Esophagus (tissue), 2 donors: Measurements from ENCODE around the gene LRBA. TPM values are rescaled to one million over a fixed set of nuclear protein-coding genes. Genes with fewer than 3 reads are reported as not detected.

Source experiments
- H3K27ac ChIP-seq, 2 donors: one replicate each; pipeline ENCODE4 v1.5.1; 2013; ENCODE audit warnings: low read depth in 2 of 2, mild to moderate bottlenecking in 2 of 2, inconsistent platforms in 1 of 2, low read length in 1 of 2, moderate library complexity in 1 of 2
- H3K27me3 ChIP-seq, 2 donors: one replicate each; pipeline ENCODE4 v1.6.1; 2013; ENCODE audit warnings: low read length in 2 of 2, control low read depth in 1 of 2, mild to moderate bottlenecking in 1 of 2; ENCODE audit not compliant: insufficient read depth in 2 of 2, control insufficient read depth in 1 of 2
- H3K36me3 ChIP-seq, 2 donors: one replicate each; pipeline ENCODE4 v1.6.1; 2013; ENCODE audit warnings: low read length in 1 of 2; ENCODE audit not compliant: control insufficient read depth in 2 of 2, insufficient read depth in 2 of 2
- H3K4me1 ChIP-seq, 2 donors: one replicate each; pipeline ENCODE4 v1.6.1; 2013; ENCODE audit warnings: low read length in 1 of 2; ENCODE audit not compliant: control insufficient read depth in 2 of 2, insufficient read depth in 2 of 2
- H3K4me3 ChIP-seq, 2 donors: one replicate each; pipeline ENCODE4 v1.5.1; 2013; ENCODE audit warnings: low read length in 2 of 2, mild to moderate bottlenecking in 2 of 2, low read depth in 1 of 2, moderate library complexity in 1 of 2
- H3K9me3 ChIP-seq, 2 donors: one replicate each; pipeline ENCODE4 v1.6.1; 2013; ENCODE audit warnings: mild to moderate bottlenecking in 2 of 2, low read depth in 1 of 2, low read length in 1 of 2, moderate library complexity in 1 of 2; ENCODE audit not compliant: control insufficient read depth in 2 of 2, insufficient read depth in 1 of 2
- WGBS, 2 donors: extraction: QIAGEN DNeasy Blood & Tissue Kit; methylation state at CpG; one replicate each; pipeline ENCODE4 v1.1.7; 2013; 5-methylcytosine and 5-hydroxymethylcytosine counted together
- polyA plus RNA-seq, 2 donors: library from polyadenylated mRNA; stranded (reverse); fragments of 200-250 nt; gene quantifications; one replicate each; pipeline ENCODE4 v1.2.3, GENCODE V29; 2013
- donor health status: healthy with polysubstance abuse.
- donor health status: Bipolar disorder and iron deficiency.

Gene LRBA
- polyA plus RNA-seq, 2 donors: 13.1 to 24.7 TPM

GRCh38 chr4:150852216-150852615 lies 162.9 kb downstream of the LRBA start:
- H3K4me1 ChIP-seq: no peaks in the 10 kb centered on the region
- no peak overlapping the region for H3K4me3 ChIP-seq
- H3K9me3 ChIP-seq: no peaks in the 10 kb centered on the region
- no peak overlapping the region for H3K27ac ChIP-seq
- no peaks in the 10 kb centered on the region for H3K27me3 ChIP-seq
- peaks cover 0 to 2% of the 10 kb centered on the region in 2 donors for H3K36me3 ChIP-seq
- WGBS, 2 donors: 70 to 87% methylated on average over 1 of the region's 1 CpG

DNA sequence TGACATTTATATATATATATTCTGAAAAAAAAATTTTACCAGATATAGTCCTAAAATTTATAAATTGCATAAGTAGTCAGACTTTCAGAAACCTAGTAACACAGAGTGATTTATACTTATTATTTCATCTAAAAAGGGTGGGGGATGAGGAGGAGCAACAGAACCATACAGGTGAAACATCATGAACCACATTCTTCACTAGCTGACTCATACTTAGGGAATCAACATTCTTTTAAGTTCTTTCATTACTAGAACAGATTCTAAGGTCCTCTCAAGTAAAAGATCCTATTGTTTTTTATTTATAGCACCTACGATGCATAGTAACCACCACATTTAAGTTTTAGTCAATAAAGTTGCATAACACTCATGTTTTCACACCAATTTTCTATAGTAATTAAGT lies 166.1 kb downstream of the LRBA start:
- Histone ChIP-seq H3K36me3 (peaks cover 0 to 2% of the 10 kb centered on the region in 2 donors), H3K27ac (no peak overlapping the region), H3K9me3 (no peaks in the 10 kb centered on the region), H3K27me3 (no peaks in the 10 kb centered on the region), H3K4me3 (no peak overlapping the region), H3K4me1 (no peaks in the 10 kb centered on the region)
- WGBS, 2 donors: 70 to 77% methylated on average over 1 of the region's 1 CpG

DNA sequence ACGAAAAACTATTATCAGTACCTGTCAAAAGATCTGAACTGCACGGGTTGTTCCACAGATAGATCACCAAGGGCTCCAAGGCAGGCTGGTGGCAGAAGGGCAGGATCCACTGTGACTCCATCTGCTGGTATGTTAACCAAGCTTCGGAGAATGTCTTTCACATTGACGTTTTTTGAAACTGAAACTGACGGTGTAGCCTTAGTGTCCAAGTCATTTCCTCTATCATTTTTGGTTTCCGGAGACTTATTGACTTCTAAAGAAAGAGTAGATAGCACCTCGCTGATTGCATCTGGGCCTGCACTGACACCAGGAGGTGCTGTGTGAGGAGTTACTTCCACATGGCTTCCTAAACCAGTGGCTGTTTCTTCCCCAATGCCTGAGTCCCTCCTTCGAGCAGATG lies 186.9 kb downstream of the LRBA start:
- WGBS, 2 donors: 78 to 83% methylated on average over 8 of the region's 8 CpGs
- peaks cover 0 to 5% of the 10 kb centered on the region in 2 donors for H3K36me3 ChIP-seq

DNA sequence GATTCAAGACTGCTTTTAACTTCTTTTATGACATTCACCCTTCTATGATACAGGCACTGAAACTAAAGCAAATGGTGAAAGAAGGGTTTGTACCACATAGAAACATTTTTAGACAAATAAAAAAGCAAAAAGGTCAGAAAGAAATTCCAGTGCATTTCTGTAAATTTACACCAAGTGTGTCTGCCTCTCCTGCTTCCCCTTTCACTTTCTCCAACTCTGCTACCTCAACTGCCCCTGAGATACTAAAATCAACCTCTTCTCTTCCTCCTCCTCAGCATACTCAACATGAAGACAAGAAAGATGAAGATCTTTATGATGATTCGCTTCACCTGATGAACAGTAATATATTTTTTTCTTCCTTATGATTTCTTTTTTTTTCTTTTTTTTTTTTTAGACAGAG lies 187.9 kb downstream of the LRBA start:
- H3K4me3 ChIP-seq: no peak overlapping the region
- H3K36me3 ChIP-seq: peaks cover 0 to 5% of the 10 kb centered on the region in 2 donors
- H3K27me3 ChIP-seq: no peaks in the 10 kb centered on the region
- 93 to 97% methylated on average over 1 of the region's 1 CpG for WGBS, 2 donors
- H3K4me1 ChIP-seq: no peaks in the 10 kb centered on the region
- H3K9me3 ChIP-seq: no peaks in the 10 kb centered on the region
- H3K27ac ChIP-seq: no peak overlapping the region

More for the DNA sequence above, 186.9 kb downstream of the LRBA start:
- no peaks in the 10 kb centered on the region for H3K4me1 ChIP-seq
- H3K9me3 ChIP-seq: no peaks in the 10 kb centered on the region
- no peaks in the 10 kb centered on the region for H3K27me3 ChIP-seq
- H3K27ac ChIP-seq: no peak overlapping the region
- no peak overlapping the region for H3K4me3 ChIP-seq

- H3K4me3 ChIP-seq: no peak overlapping the region
- no peaks in the 10 kb centered on the region for H3K9me3 ChIP-seq
- peaks cover 0 to 5% of the 10 kb centered on the region in 2 donors for H3K36me3 ChIP-seq
- H3K27me3 ChIP-seq: no peaks in the 10 kb centered on the region
- H3K4me1 ChIP-seq: no peaks in the 10 kb centered on the region
- H3K27ac ChIP-seq: no peak overlapping the region
Observed at GRCh38 chr4:150826306-150826705, 188.8 kb downstream of the LRBA start.

DNA sequence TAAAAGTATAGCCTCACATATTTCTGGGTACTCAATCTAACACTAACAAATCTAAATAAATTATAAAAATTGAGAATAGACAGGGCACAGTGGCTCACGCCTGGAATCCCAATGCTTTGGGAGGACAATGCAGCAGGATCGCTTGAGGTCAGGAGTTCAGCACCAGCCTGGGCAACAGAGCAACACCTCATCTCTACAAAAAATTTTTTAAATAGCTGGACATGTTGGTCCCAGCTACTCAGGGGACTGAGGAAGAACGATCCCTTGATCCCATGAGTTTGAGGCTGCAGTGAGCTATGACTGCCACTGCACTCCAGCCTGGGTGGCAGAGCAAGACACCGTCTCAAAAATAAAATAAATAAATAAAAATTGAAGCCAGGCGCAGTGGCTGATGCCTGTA lies 192.7 kb downstream of the LRBA start:
- Histone ChIP-seq H3K4me1 (no peaks in the 10 kb centered on the region), H3K9me3 (no peaks in the 10 kb centered on the region), H3K27me3 (no peaks in the 10 kb centered on the region), H3K27ac (no peak overlapping the region), H3K4me3 (no peak overlapping the region), H3K36me3 (no peaks in the 10 kb centered on the region)
- WGBS, 2 donors: 93 to 95% methylated on average over 5 of the region's 5 CpGs

- no peak overlapping the region for H3K27ac ChIP-seq
- no peaks in the 10 kb centered on the region for H3K9me3 ChIP-seq
- H3K4me3 ChIP-seq: no peak overlapping the region
- no peaks in the 10 kb centered on the region for H3K4me1 ChIP-seq
- no peaks in the 10 kb centered on the region for H3K27me3 ChIP-seq
- H3K36me3 ChIP-seq: no peaks in the 10 kb centered on the region
Observed at GRCh38 chr4:150821641-150822040, 193.4 kb downstream of the LRBA start.

- H3K27me3 ChIP-seq: no peaks in the 10 kb centered on the region
- WGBS, 2 donors: 98 to 99% methylated on average over 1 of the region's 1 CpG
- no peak overlapping the region for H3K4me3 ChIP-seq
- no peaks in the 10 kb centered on the region for H3K36me3 ChIP-seq
- H3K27ac ChIP-seq: no peak overlapping the region
- H3K4me1 ChIP-seq: no peaks in the 10 kb centered on the region
- no peaks in the 10 kb centered on the region for H3K9me3 ChIP-seq
Observed at GRCh38 chr4:150820409-150820808, 194.7 kb downstream of the LRBA start.

DNA sequence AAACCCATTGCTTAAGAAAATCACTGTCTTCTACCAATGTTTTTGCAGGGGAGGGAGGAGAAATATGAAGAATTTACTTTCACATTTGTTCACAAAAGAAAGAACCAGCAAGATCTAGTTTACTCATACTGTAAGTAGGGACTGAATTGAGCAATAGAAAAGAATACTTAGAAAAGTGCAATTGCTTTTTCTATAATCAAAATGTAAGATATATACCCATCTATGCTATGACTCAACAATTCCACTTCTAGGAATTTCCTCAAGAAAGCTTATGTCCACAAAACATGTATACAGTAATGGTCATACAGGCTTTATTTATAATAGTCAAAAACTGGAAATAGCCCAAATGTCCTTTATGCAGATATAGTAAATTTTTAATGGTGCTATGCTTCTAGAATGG lies 196.4 kb downstream of the LRBA start:
- Histone ChIP-seq H3K9me3 (no peaks in the 10 kb centered on the region), H3K4me1 (no peaks in the 10 kb centered on the region), H3K4me3 (no peak overlapping the region), H3K27me3 (no peaks in the 10 kb centered on the region), H3K27ac (no peak overlapping the region), H3K36me3 (no peaks in the 10 kb centered on the region)

DNA sequence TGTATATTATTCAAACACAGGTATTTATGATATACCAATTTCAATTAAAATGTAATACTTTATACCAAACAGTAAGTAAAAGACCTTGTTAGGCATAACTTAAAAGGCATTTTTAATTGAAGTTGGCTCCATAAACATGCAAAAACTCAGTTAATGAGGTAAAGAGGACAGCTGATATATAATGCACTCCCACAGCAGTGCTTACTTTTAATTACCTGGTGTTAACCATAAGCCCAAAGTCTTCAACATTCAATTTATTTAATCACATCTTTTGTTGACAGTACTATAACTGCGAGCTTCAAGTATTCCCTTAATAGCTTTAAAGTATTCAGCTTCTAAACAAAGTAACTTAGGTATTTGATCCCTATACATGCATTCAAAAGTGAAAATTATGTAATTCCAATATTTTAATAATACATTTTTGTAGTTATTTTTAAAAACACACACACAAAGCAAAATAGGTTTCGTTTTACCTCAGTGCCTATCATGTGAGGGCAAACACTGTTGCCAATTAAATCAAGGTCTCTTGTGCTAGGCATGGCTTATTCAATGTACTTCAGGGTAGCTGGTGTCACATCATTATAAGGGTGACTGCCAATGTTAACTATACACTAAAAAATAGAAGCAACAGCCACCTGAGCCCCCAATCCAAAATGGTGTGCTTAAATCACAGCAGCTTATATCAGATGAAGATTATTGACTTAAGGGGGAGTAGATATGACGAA lies 197.1 kb downstream of the LRBA start:
- H3K27ac ChIP-seq: no peak overlapping the region
- 85 to 93% methylated on average over 3 of the region's 3 CpGs for WGBS, 2 donors
- no peak overlapping the region for H3K4me3 ChIP-seq
- no peaks in the 10 kb centered on the region for H3K9me3 ChIP-seq
- H3K27me3 ChIP-seq: no peaks in the 10 kb centered on the region
- H3K4me1 ChIP-seq: no peaks in the 10 kb centered on the region
- no peaks in the 10 kb centered on the region for H3K36me3 ChIP-seq
